ENCODE measurements around the gene POLR2J3. TPM values are rescaled to one million over a fixed set of nuclear protein-coding genes. Genes with fewer than 3 reads are reported as not detected.
"Not testable (repeated sequence)": the region's sequence is repeated elsewhere in the genome, so short reads cannot be mapped to it uniquely, and the experiment has no call there.

POLR2J3 gene
- total RNA-seq (10 to 100 TPM; 31.3 to 45.5 TPM), polyA plus RNA-seq (ENCODE audit: insufficient read depth, low read depth, low replicate concordance) (66.4 TPM)
- long read RNA-seq, donor 1, full-length matches to known transcripts, result 7 of 7 reads
- long read RNA-seq, donor 1, partial matches to known transcripts, result 0 of 7 reads
- long read RNA-seq, donor 1, other reads (novel, unspliced or antisense), result 0 of 7 reads
- long read RNA-seq, donor 2, full-length matches to known transcripts, result 5 of 5 reads
- long read RNA-seq, donor 2, partial matches to known transcripts, result 0 of 5 reads
- long read RNA-seq, donor 2, other reads (novel, unspliced or antisense), result 0 of 5 reads

GRCh38 chr7:102572261-102573239 lies at the start of gene POLR2J3:
Gene POLR2J3, minus strand, starts transcription at chr7:102572583. Its CDS starts 62 bp downstream, at chr7:102572521.
- H3K36me3 ChIP-seq (ENCODE audit: low read depth, missing control alignments); H3K4me1 ChIP-seq; H3K27me3 ChIP-seq; H3K9me3 ChIP-seq; intact Hi-C loops (cut with DNase I; ENCODE audit: low total_unique reads): not testable (repeated sequence)
- peak in 2 of 3 experiments; percentile 51 to 95 for TF ChIP-seq CTCF (IDR thresholded peaks at IDR 0.05)
- WGBS, 2 donors, result 1% methylated on average over 24 to 52 of the region's 64 CpGs
- Histone ChIP-seq H3K27ac (peak within 1 kb of the TSS; percentile 59 to 77), H3K4me3 (peak within 1 kb of the TSS; percentile 73 to 92)
- peak; percentile 93 for DNase-seq

- intact Hi-C loops (cut with DNase I; ENCODE audit: low total_unique reads); H3K4me1 ChIP-seq; DNase-seq; H3K27ac ChIP-seq; H3K9me3 ChIP-seq; H3K4me3 ChIP-seq; H3K27me3 ChIP-seq; H3K36me3 ChIP-seq (ENCODE audit: low read depth, missing control alignments): not testable (repeated sequence)
- 81% methylated on average over 3 of the region's 8 CpGs; no CpG with 5 or more reads in 1 of the 2 donors for WGBS, 2 donors
Observed at GRCh38 chr7:102618122-102618521, 45.7 kb upstream of the POLR2J3 start.

- H3K4me3 ChIP-seq; H3K4me1 ChIP-seq; H3K36me3 ChIP-seq (ENCODE audit: low read depth, missing control alignments); H3K27ac ChIP-seq; H3K27me3 ChIP-seq; H3K9me3 ChIP-seq; intact Hi-C loops (cut with DNase I; ENCODE audit: low total_unique reads): not testable (repeated sequence)
- 1% methylated on average over 13 of the region's 62 CpGs; no CpG with 5 or more reads in 1 of the 2 donors for WGBS, 2 donors
- peak; percentile 26 for DNase-seq
Observed at GRCh38 chr7:102616507-102617125, 44.2 kb upstream of the POLR2J3 start, which contains the start of gene RASA4. Gene RASA4, minus strand, starts transcription at chr7:102616756. Its CDS starts 67 bp downstream, at chr7:102616689.

DNA sequence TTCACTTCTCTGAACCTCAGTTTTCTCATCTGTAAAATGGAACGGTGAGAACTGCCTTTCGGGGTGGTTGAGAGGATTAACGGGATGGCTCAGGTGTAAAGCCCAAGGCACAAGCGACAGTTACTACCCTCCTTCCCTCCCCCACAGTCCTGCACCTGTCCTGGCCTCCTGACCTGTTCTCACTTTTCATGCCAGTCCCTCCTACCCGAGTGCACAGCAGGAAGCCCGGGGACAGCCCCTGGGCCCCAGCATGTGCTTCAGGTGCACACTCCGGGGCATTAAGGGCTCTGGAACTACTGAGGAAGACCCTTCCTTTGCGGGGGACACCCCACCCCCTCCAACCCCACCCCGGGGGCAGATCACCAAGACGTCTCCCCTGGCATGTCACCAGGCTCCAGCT lies 43.5 kb upstream of the POLR2J3 start:
- H3K9me3 ChIP-seq; H3K27ac ChIP-seq; DNase-seq; H3K36me3 ChIP-seq (ENCODE audit: low read depth, missing control alignments); H3K4me3 ChIP-seq; H3K4me1 ChIP-seq; H3K27me3 ChIP-seq; intact Hi-C loops (cut with DNase I; ENCODE audit: low total_unique reads): not testable (repeated sequence)
- no CpG with 5 or more reads among the region's 10 CpGs for WGBS, 2 donors

DNA sequence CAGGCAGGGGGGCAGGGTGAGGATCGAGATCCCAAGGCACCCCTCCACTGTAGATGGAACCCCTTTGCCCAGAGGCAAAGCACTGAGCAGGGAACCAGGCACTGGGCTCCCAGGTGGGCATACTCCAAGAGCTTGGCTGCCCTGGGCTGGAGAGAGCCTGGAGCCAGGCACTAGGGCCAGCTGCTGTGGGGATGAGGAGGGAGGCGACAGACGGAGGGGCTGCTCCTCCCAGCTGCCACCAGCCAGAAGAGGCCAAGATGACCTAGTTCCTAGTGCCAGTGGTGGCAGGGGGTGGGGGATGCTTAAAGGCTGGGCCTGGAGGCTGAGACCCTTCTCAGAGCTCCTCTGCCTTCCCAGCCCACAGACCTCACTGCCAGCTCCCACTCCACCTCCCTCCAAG lies 42.5 kb upstream of the POLR2J3 start:
- H3K27ac ChIP-seq; H3K4me3 ChIP-seq; H3K36me3 ChIP-seq (ENCODE audit: low read depth, missing control alignments); intact Hi-C loops (cut with DNase I; ENCODE audit: low total_unique reads); DNase-seq; H3K9me3 ChIP-seq; H3K4me1 ChIP-seq; H3K27me3 ChIP-seq: not testable (repeated sequence)
- WGBS, 2 donors, result no CpG with 5 or more reads among the region's 3 CpGs

DNA sequence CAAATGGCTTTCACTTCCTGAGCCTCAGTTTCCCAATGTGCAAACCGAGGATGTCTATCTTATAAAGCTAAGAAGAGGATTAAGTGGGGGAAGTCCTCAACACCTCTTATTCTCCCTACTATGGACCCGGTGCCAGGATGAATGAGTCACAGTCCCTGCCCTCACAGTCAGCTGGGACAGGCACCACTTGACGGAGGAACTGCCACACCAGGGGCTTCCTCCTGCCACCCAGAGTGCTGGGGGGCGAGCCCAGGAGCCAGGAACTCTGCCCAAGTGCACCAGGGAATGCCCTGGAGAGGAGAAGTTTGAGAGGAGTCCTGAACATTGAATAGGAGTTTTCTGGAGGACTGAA lies 41.9 kb upstream of the POLR2J3 start:
- intact Hi-C loops (cut with DNase I; ENCODE audit: low total_unique reads); DNase-seq; H3K9me3 ChIP-seq; H3K4me1 ChIP-seq; H3K27me3 ChIP-seq; H3K36me3 ChIP-seq (ENCODE audit: low read depth, missing control alignments); H3K4me3 ChIP-seq; H3K27ac ChIP-seq: not testable (repeated sequence)
- no CpG with 5 or more reads among the region's 4 CpGs for WGBS, 2 donors

- H3K36me3 ChIP-seq (ENCODE audit: low read depth, missing control alignments); H3K27me3 ChIP-seq; H3K4me3 ChIP-seq; H3K4me1 ChIP-seq; intact Hi-C loops (cut with DNase I; ENCODE audit: low total_unique reads); H3K27ac ChIP-seq; H3K9me3 ChIP-seq: not testable (repeated sequence)
- peak; percentile 42 for DNase-seq
- 3% methylated on average over 3 of the region's 15 CpGs; no CpG with 5 or more reads in 1 of the 2 donors for WGBS, 2 donors
Observed at GRCh38 chr7:102613575-102614345, 41.4 kb upstream of the POLR2J3 start.

DNA sequence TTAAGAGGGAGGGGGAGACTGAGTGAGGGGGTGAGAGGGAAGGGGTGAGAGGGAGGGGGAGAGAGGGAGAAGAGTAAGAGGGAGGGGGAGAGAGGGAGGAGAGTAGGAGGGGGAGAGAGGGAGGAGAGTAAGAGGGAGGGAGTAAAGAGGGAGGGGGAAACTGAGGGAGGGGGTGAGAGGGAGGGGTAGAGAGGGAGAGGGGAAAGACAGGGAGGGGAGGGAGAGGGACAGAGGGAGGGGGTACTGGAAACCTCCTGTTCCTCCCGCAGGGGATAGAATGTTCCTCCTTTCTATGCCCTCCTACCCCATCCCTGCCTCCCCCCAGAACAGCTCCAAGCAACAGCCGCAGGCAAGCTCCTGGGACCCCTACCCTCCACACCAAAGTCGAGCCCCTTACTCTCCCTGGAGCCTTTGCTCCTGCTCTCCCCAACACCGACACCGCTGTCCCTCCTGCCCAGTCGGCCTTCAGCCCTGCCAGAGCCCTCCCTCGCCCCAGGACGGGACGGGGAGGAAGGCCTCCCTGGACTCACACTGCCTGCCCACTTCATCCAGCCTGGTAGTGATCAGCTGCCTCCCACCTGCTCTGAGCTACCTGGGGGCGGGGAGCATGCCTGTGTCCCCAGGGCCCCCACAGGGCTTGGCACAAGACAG lies 39.4 kb upstream of the POLR2J3 start:
- H3K4me3 ChIP-seq; H3K9me3 ChIP-seq; H3K4me1 ChIP-seq; H3K36me3 ChIP-seq (ENCODE audit: low read depth, missing control alignments); intact Hi-C loops (cut with DNase I; ENCODE audit: low total_unique reads); H3K27me3 ChIP-seq: not testable (repeated sequence)
- 18 to 30% methylated on average over 7 of the region's 10 CpGs for WGBS, 2 donors
- peak; percentile 32 for DNase-seq
- H3K27ac ChIP-seq, result peak overlapping the region in 1 of 2 donors; percentile 53

DNA sequence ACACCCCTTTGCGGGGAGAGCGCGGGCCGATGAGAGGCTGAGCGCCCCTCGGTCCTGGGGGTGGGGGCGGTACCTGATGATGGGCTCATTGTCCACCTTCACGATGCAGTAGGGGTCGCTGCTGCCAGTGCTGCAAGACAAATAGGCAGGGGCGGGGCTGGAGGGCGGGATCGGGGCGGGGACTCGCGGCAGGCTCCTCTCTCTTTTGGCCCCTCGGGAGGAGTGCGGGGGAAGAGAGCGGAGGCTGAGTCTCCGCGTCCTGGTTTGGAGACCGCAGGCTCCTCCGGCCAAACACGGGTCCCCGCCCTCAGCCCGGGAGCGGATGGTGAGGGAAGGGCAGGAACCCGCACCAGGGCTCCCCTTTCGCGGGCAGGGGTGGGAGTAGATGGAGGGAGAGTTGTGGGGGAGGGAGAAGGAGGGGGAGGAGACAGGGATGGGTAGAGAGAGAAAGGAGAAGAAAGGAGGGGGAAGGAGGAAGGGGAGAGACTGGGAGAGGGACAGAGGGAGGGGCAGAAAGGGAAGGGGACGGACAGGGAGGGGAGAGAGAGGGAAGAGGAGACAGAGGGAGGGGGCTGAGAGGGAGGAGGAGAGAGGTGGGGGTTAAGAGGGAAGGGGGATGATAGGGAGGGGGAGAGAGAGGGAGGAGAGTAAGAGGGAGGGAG lies 38.8 kb upstream of the POLR2J3 start:
- H3K4me1 ChIP-seq; DNase-seq; intact Hi-C loops (cut with DNase I; ENCODE audit: low total_unique reads); H3K27me3 ChIP-seq; H3K36me3 ChIP-seq (ENCODE audit: low read depth, missing control alignments); H3K9me3 ChIP-seq; H3K4me3 ChIP-seq; H3K27ac ChIP-seq: not testable (repeated sequence)
- WGBS, 2 donors, result no CpG with 5 or more reads among the region's 30 CpGs
